Liver (tissue), 10 donors: ENCODE results near the gene PASK. TPM values are rescaled to one million over a fixed set of nuclear protein-coding genes. Genes with fewer than 3 reads are reported as not detected.

Experiments used
- DNase-seq: peaks from one replicate; pipeline ENCODE4 v3.0.0-alpha.2; 2017; ENCODE audit warnings: low spot score
- H3K27ac ChIP-seq, 2 donors: one replicate each; pipeline ENCODE4 v1.7.0; 2013; ENCODE audit warnings: inconsistent platforms in 2 of 2, low read length in 2 of 2, control low read depth in 1 of 2, low read depth in 1 of 2, mild to moderate bottlenecking in 1 of 2
- H3K27me3 ChIP-seq, 4 donors: one replicate each; pipeline versions ENCODE4 v1.6.1 to v1.7.0; 2013; ENCODE audit warnings: low read length in 3 of 4, inconsistent platforms in 1 of 4, mild to moderate bottlenecking in 1 of 4, moderate library complexity in 1 of 4; ENCODE audit not compliant: control insufficient read depth in 4 of 4, insufficient read depth in 4 of 4
- H3K36me3 ChIP-seq, 4 donors: one replicate each; pipeline versions ENCODE4 v1.6.1 to v1.7.0; 2013; ENCODE audit warnings: low read length in 3 of 4, mild to moderate bottlenecking in 3 of 4, low read depth in 1 of 4, moderate library complexity in 1 of 4; ENCODE audit not compliant: control insufficient read depth in 4 of 4, insufficient read depth in 3 of 4
- H3K4me1 ChIP-seq, 4 donors: one replicate each; pipeline versions ENCODE4 v1.6.1 to v1.7.0; 2013; ENCODE audit warnings: low read length in 3 of 4, mild to moderate bottlenecking in 3 of 4, moderate library complexity in 1 of 4; ENCODE audit not compliant: control insufficient read depth in 4 of 4, insufficient read depth in 4 of 4
- H3K4me3 ChIP-seq, 3 donors: one replicate each; pipeline versions ENCODE4 v1.6.1 to v1.7.0; 2013; ENCODE audit warnings: low read length in 3 of 3, control low read depth in 1 of 3, low read depth in 1 of 3, mild to moderate bottlenecking in 1 of 3
- H3K9ac ChIP-seq, 2 donors: one replicate each; pipeline ENCODE4 v1.7.0; 2013; ENCODE audit warnings: low read length in 2 of 2, mild to moderate bottlenecking in 2 of 2, moderate library complexity in 2 of 2, control low read depth in 1 of 2, low read depth in 1 of 2
- H3K9me3 ChIP-seq, 4 donors: one replicate each; pipeline versions ENCODE4 v1.6.1 to v1.7.0; 2013; ENCODE audit warnings: low read length in 3 of 4; ENCODE audit not compliant: control insufficient read depth in 4 of 4
- EGR1 ChIP-seq, 2 donors: IDR thresholded peaks; 2 replicates each; pipeline ENCODE4 v1.6.1; 2016 to 2018; ENCODE audit warnings: antibody characterized with exemption in 2 of 2, low read depth in 2 of 2
- FOXA1 ChIP-seq: IDR thresholded peaks from 2 replicates; pipeline ENCODE4 v1.6.1; 2016; ENCODE audit warnings: antibody characterized with exemption
- FOXA2 ChIP-seq: IDR thresholded peaks from 2 replicates; pipeline ENCODE4 v1.6.1; 2016; ENCODE audit warnings: antibody characterized with exemption
- GABPA ChIP-seq, 2 donors: IDR thresholded peaks in 1 of 2; conservative IDR thresholded peaks in 1 of 2; 2 replicates each; pipeline ENCODE4 v1.6.1; 2016; ENCODE audit warnings: antibody characterized with exemption in 2 of 2, mild to moderate bottlenecking in 1 of 2, moderate library complexity in 1 of 2
- HNF4G ChIP-seq: IDR thresholded peaks from 2 replicates; pipeline ENCODE4 v1.6.1; 2016; ENCODE audit warnings: antibody characterized with exemption
- NR2F2 ChIP-seq: IDR thresholded peaks from 2 replicates; pipeline ENCODE4 v1.6.1; 2016; ENCODE audit warnings: antibody characterized with exemption
- RAD21 ChIP-seq, 2 donors: IDR thresholded peaks; 2 replicates each; pipeline ENCODE4 v1.6.1; 2016; ENCODE audit warnings: antibody characterized with exemption in 2 of 2, mild to moderate bottlenecking in 2 of 2
- RXRA ChIP-seq, 2 donors: IDR thresholded peaks; 2 replicates each; pipeline ENCODE4 v1.6.1; 2017 to 2018; ENCODE audit warnings: antibody characterized with exemption in 2 of 2, mild to moderate bottlenecking in 1 of 2
- SP1 ChIP-seq: IDR thresholded peaks from 2 replicates; pipeline ENCODE4 v1.6.1; 2018; ENCODE audit warnings: antibody characterized with exemption, mild to moderate bottlenecking
- WGBS: extraction: QIAGEN DNeasy Blood & Tissue Kit; methylation state at CpG from one replicate; pipeline ENCODE4 v1.1.7; 2013; 5-methylcytosine and 5-hydroxymethylcytosine counted together
- polyA plus RNA-seq, 2 donors: library from polyadenylated mRNA; stranded (reverse) in 1 of 2; unstranded in 1 of 2; fragments of 200-250 nt in 1 of 2; fragments of >200 nt in 1 of 2; fragmentation: Nextera tagmentation in 1 of 2; extraction: Ambion mirVana in 1 of 2; gene quantifications; one replicate each; pipeline versions ENCODE4 v1.2.1 to v1.2.3, GENCODE V29; 2013 to 2015
- small RNA-seq: library from RNA; depleted of rRNA; stranded (forward); fragments of <200 nt; gene quantifications from one replicate; pipeline ENCODE3, GENCODE V24; 2014
- total RNA-seq, 2 donors: library from RNA; depleted of rRNA; stranded (reverse); fragments of >200 nt; gene quantifications; one replicate each; pipeline ENCODE4 v1.2.3, GENCODE V29; 2014
- TF ChIP-seq, protein P1 (sequence below): IDR thresholded peaks from 2 replicates; pipeline ENCODE4 v1.6.1; 2016; ENCODE audit warnings: antibody characterized with exemption
- donor health status: healthy.
- donor health status: healthy.
- donor health status: healthy.
- donor health status: healthy.
- donor health status: healthy.

The PASK gene
- total and polyA plus RNA-seq, 4 donors, result 0.96 to 8.8 (median 2.9) TPM

DNA sequence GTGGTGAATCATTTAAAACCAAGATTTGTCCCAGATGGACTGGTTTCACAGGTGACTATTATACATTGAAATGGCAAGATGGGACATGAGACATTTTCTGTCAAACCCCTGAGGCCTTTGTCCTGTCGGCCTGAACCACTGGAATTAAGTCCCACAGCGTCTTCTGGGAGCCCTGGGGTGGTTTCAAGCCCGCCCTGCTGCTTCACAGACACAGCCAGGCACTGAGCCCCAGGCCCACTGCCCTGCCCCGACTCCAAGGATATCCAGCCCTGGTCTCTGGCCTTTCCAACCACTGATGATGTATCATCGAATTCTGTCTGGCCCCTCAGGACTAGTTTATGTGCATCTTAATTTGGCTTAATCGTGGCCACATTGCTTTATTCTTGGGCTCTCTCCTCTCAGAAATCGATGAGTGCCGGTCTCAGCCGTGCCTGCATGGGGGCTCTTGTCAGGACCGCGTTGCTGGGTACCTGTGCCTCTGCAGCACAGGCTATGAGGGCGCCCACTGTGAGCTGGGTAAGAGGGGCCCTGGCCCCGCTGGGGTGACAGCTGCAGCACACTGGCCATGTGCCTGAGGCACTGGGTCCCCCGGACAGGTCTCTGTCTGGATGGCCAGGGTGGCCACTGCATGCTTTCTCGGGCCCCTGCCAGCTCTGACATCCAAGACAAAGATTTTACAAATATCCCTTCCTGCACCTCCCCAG lies 86.7 kb downstream of the PASK start:
- H3K27ac ChIP-seq, result no peak overlapping the region
- WGBS, result 92% methylated on average over 15 of the region's 15 CpGs
- no peak overlapping the region for H3K9ac ChIP-seq
- H3K9me3 ChIP-seq, result no peaks in the 10 kb centered on the region
- no peak for DNase-seq
- H3K4me3 ChIP-seq, result no peak overlapping the region
- H3K27me3 ChIP-seq, result no peaks in the 10 kb centered on the region
- no peaks in the 10 kb centered on the region for H3K4me1 ChIP-seq
- H3K36me3 ChIP-seq, result peaks cover 0 to 22% (median 4%) of the 10 kb centered on the region in 4 donors
- TF ChIP-seq GABPA (IDR thresholded peaks at IDR 0.05 in 1 of 2, conservative IDR thresholded peaks at IDR 0.05 in 1 of 2) (no peak), EGR1 (IDR thresholded peaks at IDR 0.05; ENCODE audit: low read depth in 2 of 2) (no peak), RXRA (IDR thresholded peaks at IDR 0.05) (no peak)

DNA sequence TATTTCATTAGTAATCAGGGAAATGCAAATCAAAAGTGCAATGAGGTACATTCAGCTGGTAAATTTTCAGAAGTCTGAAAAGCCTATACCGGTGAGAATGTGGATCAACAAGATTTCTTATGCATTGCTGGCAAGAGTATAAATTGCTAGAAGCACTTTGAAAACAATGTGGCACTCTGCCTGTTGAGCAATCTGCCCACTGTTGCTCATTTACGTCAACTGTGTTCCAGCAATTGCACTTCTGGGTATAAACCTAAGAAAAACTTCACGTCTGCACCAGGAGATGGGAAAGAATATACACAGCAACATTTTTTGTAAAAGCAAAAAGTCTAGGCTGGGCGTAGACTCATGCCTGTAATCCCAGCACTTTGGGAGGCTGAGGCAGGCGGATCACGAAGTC lies 88.0 kb downstream of the PASK start:
- peaks cover 0 to 10% (median 2%) of the 10 kb centered on the region in 4 donors for H3K36me3 ChIP-seq
- DNase-seq, result no peak
- no peak overlapping the region for H3K9ac ChIP-seq
- H3K4me1 ChIP-seq, result no peaks in the 10 kb centered on the region
- H3K27me3 ChIP-seq, result no peaks in the 10 kb centered on the region
- no peak overlapping the region for H3K4me3 ChIP-seq
- TF ChIP-seq, protein P1, sequence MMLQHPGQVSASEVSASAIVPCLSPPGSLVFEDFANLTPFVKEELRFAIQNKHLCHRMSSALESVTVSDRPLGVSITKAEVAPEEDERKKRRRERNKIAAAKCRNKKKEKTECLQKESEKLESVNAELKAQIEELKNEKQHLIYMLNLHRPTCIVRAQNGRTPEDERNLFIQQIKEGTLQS, result no peak
- TF ChIP-seq EGR1 (IDR thresholded peaks at IDR 0.05; ENCODE audit: low read depth in 2 of 2), result no peak
- no peak for TF ChIP-seq FOXA1
- TF ChIP-seq SP1, result no peak
- no peak for TF ChIP-seq FOXA2
- no peak for TF ChIP-seq HNF4G
- TF ChIP-seq NR2F2, result no peak
- TF ChIP-seq RAD21 (IDR thresholded peaks at IDR 0.05), result no peak
- H3K9me3 ChIP-seq, result no peaks in the 10 kb centered on the region
- H3K27ac ChIP-seq, result no peak overlapping the region
- WGBS, result 85% methylated on average over 6 of the region's 6 CpGs

Small RNA genes within 50 kb of the gene (small RNA-seq; reads per million reads assigned to genes)
- gene AC005237.2, result not detected

Other genes starting within 250 kb of the PASK start
- gene CROCC2, start 243.1 kb downstream of the PASK start, total RNA-seq, result under 1 TPM; under 0.01 to 0.08 TPM
- under 1 TPM; 0.01 to 0.13 TPM for gene CROCC2, start 243.1 kb downstream of the PASK start, polyA plus RNA-seq
- 10 to 100 TPM in 1 of 2 donors, under 1 TPM in 1; 0.65 to 18.1 TPM for gene SNED1, start 150.9 kb downstream of the PASK start, total RNA-seq
- gene SNED1, start 150.9 kb downstream of the PASK start, polyA plus RNA-seq, result 1 to 10 TPM; 2.6 to 3.0 TPM
- 10 to 100 TPM; 20.6 to 36.7 TPM for gene MTERF4, start 47.2 kb downstream of the PASK start, total RNA-seq
- 10 to 100 TPM; 13.3 to 20.0 TPM for gene MTERF4, start 47.2 kb downstream of the PASK start, polyA plus RNA-seq
- gene PPP1R7, start 995 bp upstream of the PASK start, total RNA-seq, result 10 to 100 TPM; 18.0 to 30.0 TPM
- 10 to 100 TPM; 28.0 to 45.8 TPM for gene PPP1R7, start 995 bp upstream of the PASK start, polyA plus RNA-seq
- gene ANO7, start 39.2 kb upstream of the PASK start, total RNA-seq, result under 1 TPM; 0.25 to 0.33 TPM
- under 1 TPM; 0.57 to 0.70 TPM for gene ANO7, start 39.2 kb upstream of the PASK start, polyA plus RNA-seq
- gene HDLBP, start 166.2 kb upstream of the PASK start, total RNA-seq, result 100 to 1,000 TPM; 259 to 580 TPM
- gene HDLBP, start 166.2 kb upstream of the PASK start, polyA plus RNA-seq, result 100 to 1,000 TPM; 219 to 257 TPM
- gene SEPTIN2, start 166.5 kb upstream of the PASK start, total RNA-seq, result 100 to 1,000 TPM; 119 to 147 TPM
- 10 to 100 TPM; 63.7 to 75.1 TPM for gene SEPTIN2, start 166.5 kb upstream of the PASK start, polyA plus RNA-seq
- 10 to 100 TPM; 17.8 to 30.9 TPM for gene FARP2, start 206.8 kb upstream of the PASK start, total RNA-seq
- gene FARP2, start 206.8 kb upstream of the PASK start, polyA plus RNA-seq, result 10 to 100 TPM in 1 of 2 donors, 1 to 10 TPM in 1; 5.8 to 10.7 TPM